Gastroesophageal sphincter (tissue), 3 donors: ENCODE measurements around the gene PREX1.

ENCODE experiments used
- CTCF ChIP-seq, 4 experiments: fragments of 200-600 bp in 2 of 4; fragments of 450-650 bp in 2 of 4; sonication (generic) in 1 of 4; IDR thresholded peaks; one replicate each; pipeline ENCODE4 v1.5.1; 2017 to 2019; ENCODE audit warnings: antibody characterized with exemption in 4 of 4, mild to moderate bottlenecking in 2 of 4, moderate library complexity in 2 of 4
- POLR2A ChIP-seq, 2 donors: fragments of 450-650 bp; IDR thresholded peaks; one replicate each; pipeline ENCODE4 v1.6.1; 2017; ENCODE audit warnings: antibody characterized with exemption in 2 of 2, mild to moderate bottlenecking in 2 of 2, moderate library complexity in 1 of 2

- no peak for TF ChIP-seq POLR2A (IDR thresholded peaks at IDR 0.05)
- no peak for TF ChIP-seq CTCF (IDR thresholded peaks at IDR 0.05)
These were observed 14.4 kb downstream of the PREX1 start for GRCh38 chr20:48813446-48813747.
